Activated T-helper 17 cell treated with anti-CD3 and anti-CD28 coated beads, Interleukin-2, amount 50 U/mL, for 72 hours (primary cell): Measurements from ENCODE around the gene AUTS2. TPM values are rescaled to one million over a fixed set of nuclear protein-coding genes. Genes with fewer than 3 reads are reported as not detected.

Experiments used
- ATAC-seq: fragments of 150-1000 bp; cut with Tn5 transposase; replicated peaks from 2 replicates; pipeline ENCODE4 v1.10.0; 2021; ENCODE audit warnings: mild to moderate bottlenecking, moderate library complexity
- H3K27ac Mint-ChIP-seq: one replicate; pipeline ENCODE4 v1.8.0; 2022; ENCODE audit warnings: mixed read lengths
- H3K27me3 Mint-ChIP-seq: one replicate; pipeline ENCODE4 v1.8.0; 2022; ENCODE audit warnings: mixed read lengths
- H3K36me3 Mint-ChIP-seq: one replicate; pipeline ENCODE4 v1.8.0; 2022; ENCODE audit warnings: low read depth, mild to moderate bottlenecking, mixed read lengths
- H3K4me1 Mint-ChIP-seq: one replicate; pipeline ENCODE4 v1.8.0; 2022; ENCODE audit warnings: mixed read lengths
- H3K4me3 Mint-ChIP-seq: one replicate; pipeline ENCODE4 v1.8.0; 2022; ENCODE audit warnings: mild to moderate bottlenecking, mixed read lengths
- H3K9me3 Mint-ChIP-seq: one replicate; pipeline ENCODE4 v1.8.0; 2022; ENCODE audit warnings: mixed read lengths
- total RNA-seq, 2 donors: library from RNA; stranded (reverse); gene quantifications; one replicate each; pipeline ENCODE4 v1.2.3, GENCODE V29; 2022

AUTS2 gene
- total RNA-seq, 2 donors from 2014 or later = 20.1 to 39.9 TPM

- H3K4me3 Mint-ChIP-seq = no peak overlapping the region
- H3K9me3 Mint-ChIP-seq = no peaks in the 10 kb centered on the region
Measured at GRCh38 chr7:69673074-69673473, 74.8 kb downstream of the AUTS2 start.

GRCh38 chr7:69674701-69675182 is 76.5 kb downstream of the AUTS2 start:
- Mint-ChIP-seq H3K27ac (no peak overlapping the region), H3K36me3 (no peaks in the 10 kb centered on the region), H3K27me3 (no peaks in the 10 kb centered on the region), H3K9me3 (no peaks in the 10 kb centered on the region), H3K4me1 (no peaks in the 10 kb centered on the region), H3K4me3 (no peak overlapping the region)
- no peak for ATAC-seq

More at GRCh38 chr7:69673074-69673473, 74.8 kb downstream of the AUTS2 start:
- Mint-ChIP-seq H3K27me3 (no peaks in the 10 kb centered on the region), H3K27ac (no peak overlapping the region), H3K4me1 (no peaks in the 10 kb centered on the region), H3K36me3 (no peaks in the 10 kb centered on the region)
- no peak for ATAC-seq

- H3K36me3 Mint-ChIP-seq = no peaks in the 10 kb centered on the region
- no peak overlapping the region for H3K27ac Mint-ChIP-seq
- ATAC-seq = no peak
- no peaks in the 10 kb centered on the region for H3K4me1 Mint-ChIP-seq
- H3K9me3 Mint-ChIP-seq = no peaks in the 10 kb centered on the region
- no peaks in the 10 kb centered on the region for H3K27me3 Mint-ChIP-seq
- no peak overlapping the region for H3K4me3 Mint-ChIP-seq
Measured at GRCh38 chr7:69676247-69676646, 78.0 kb downstream of the AUTS2 start.

GRCh38 chr7:69677054-69677852 is 79.0 kb downstream of the AUTS2 start:
- no peak for ATAC-seq
- H3K36me3 Mint-ChIP-seq = no peaks in the 10 kb centered on the region

GRCh38 chr7:69677881-69678493 is 79.7 kb downstream of the AUTS2 start:
- Mint-ChIP-seq H3K36me3 (no peaks in the 10 kb centered on the region), H3K9me3 (peaks cover 3% of the 10 kb centered on the region), H3K4me3 (no peak overlapping the region), H3K27ac (no peak overlapping the region), H3K27me3 (no peaks in the 10 kb centered on the region), H3K4me1 (no peaks in the 10 kb centered on the region)
- no peak for ATAC-seq

More at GRCh38 chr7:69677054-69677852, 79.0 kb downstream of the AUTS2 start:
- Mint-ChIP-seq H3K27ac (no peak overlapping the region), H3K27me3 (no peaks in the 10 kb centered on the region), H3K9me3 (no peaks in the 10 kb centered on the region), H3K4me3 (no peak overlapping the region), H3K4me1 (no peaks in the 10 kb centered on the region)

GRCh38 chr7:69678494-69679187 is 80.4 kb downstream of the AUTS2 start:
- H3K9me3 Mint-ChIP-seq = peaks cover 3% of the 10 kb centered on the region
- H3K4me3 Mint-ChIP-seq = no peak overlapping the region
- H3K27me3 Mint-ChIP-seq = no peaks in the 10 kb centered on the region
- no peak for ATAC-seq
- no peak overlapping the region for H3K27ac Mint-ChIP-seq
- H3K4me1 Mint-ChIP-seq = no peaks in the 10 kb centered on the region
- H3K36me3 Mint-ChIP-seq = no peaks in the 10 kb centered on the region

GRCh38 chr7:69681181-69681580 is 82.9 kb downstream of the AUTS2 start:
- Mint-ChIP-seq H3K36me3 (no peaks in the 10 kb centered on the region), H3K4me3 (no peak overlapping the region), H3K4me1 (no peaks in the 10 kb centered on the region), H3K27ac (no peak overlapping the region), H3K27me3 (no peaks in the 10 kb centered on the region), H3K9me3 (peaks cover 3% of the 10 kb centered on the region)
- ATAC-seq = no peak

GRCh38 chr7:69682518-69682917 is 84.2 kb downstream of the AUTS2 start:
- Mint-ChIP-seq H3K9me3 (peaks cover 3% of the 10 kb centered on the region), H3K36me3 (no peaks in the 10 kb centered on the region), H3K4me3 (no peak overlapping the region), H3K27me3 (no peaks in the 10 kb centered on the region), H3K4me1 (no peaks in the 10 kb centered on the region), H3K27ac (no peak overlapping the region)
- ATAC-seq = no peak

- H3K27me3 Mint-ChIP-seq = no peaks in the 10 kb centered on the region
- H3K4me1 Mint-ChIP-seq = no peaks in the 10 kb centered on the region
- no peak overlapping the region for H3K27ac Mint-ChIP-seq
- H3K4me3 Mint-ChIP-seq = no peak overlapping the region
- H3K9me3 Mint-ChIP-seq = peaks cover 3% of the 10 kb centered on the region
- no peak for ATAC-seq
- H3K36me3 Mint-ChIP-seq = no peaks in the 10 kb centered on the region
Measured at GRCh38 chr7:69683002-69683401, 84.7 kb downstream of the AUTS2 start.

- ATAC-seq = no peak
Measured at GRCh38 chr7:69684369-69685292, 86.4 kb downstream of the AUTS2 start.

GRCh38 chr7:69685293-69685631 is 87.0 kb downstream of the AUTS2 start:
- Mint-ChIP-seq H3K27ac (no peak overlapping the region), H3K36me3 (no peaks in the 10 kb centered on the region), H3K4me3 (no peak overlapping the region), H3K9me3 (peaks cover 3% of the 10 kb centered on the region), H3K4me1 (no peaks in the 10 kb centered on the region), H3K27me3 (no peaks in the 10 kb centered on the region)
- ATAC-seq = no peak

More at GRCh38 chr7:69684369-69685292, 86.4 kb downstream of the AUTS2 start:
- Mint-ChIP-seq H3K27me3 (no peaks in the 10 kb centered on the region), H3K4me3 (no peak overlapping the region), H3K4me1 (no peaks in the 10 kb centered on the region), H3K27ac (no peak overlapping the region), H3K36me3 (no peaks in the 10 kb centered on the region), H3K9me3 (peaks cover 3% of the 10 kb centered on the region)

- H3K9me3 Mint-ChIP-seq = peaks cover 3% of the 10 kb centered on the region
- H3K27me3 Mint-ChIP-seq = no peaks in the 10 kb centered on the region
- H3K4me1 Mint-ChIP-seq = no peaks in the 10 kb centered on the region
- H3K27ac Mint-ChIP-seq = no peak overlapping the region
- no peak overlapping the region for H3K4me3 Mint-ChIP-seq
- no peaks in the 10 kb centered on the region for H3K36me3 Mint-ChIP-seq
- no peak for ATAC-seq
Measured at GRCh38 chr7:69686366-69686765, 88.1 kb downstream of the AUTS2 start.

- H3K4me1 Mint-ChIP-seq = no peaks in the 10 kb centered on the region
- H3K27ac Mint-ChIP-seq = no peak overlapping the region
- no peak for ATAC-seq
- H3K36me3 Mint-ChIP-seq = no peaks in the 10 kb centered on the region
- H3K4me3 Mint-ChIP-seq = no peak overlapping the region
- H3K27me3 Mint-ChIP-seq = peaks cover 4% of the 10 kb centered on the region
- no peaks in the 10 kb centered on the region for H3K9me3 Mint-ChIP-seq
Measured at GRCh38 chr7:69687739-69688433, 89.6 kb downstream of the AUTS2 start.
